ENCODE results near the gene NTF3.
A peak's percentile ranks its signal among the peaks of the same experiment; 100 is the strongest.

NTF3 gene

GRCh38 chr12:5432011-5432400 lies at the start of gene NTF3:
Gene NTF3, plus strand, starts transcription at chr12:5432108. Its CDS starts 217 bp downstream, at chr12:5432325.
- TF ChIP-seq EZH2phosphoT487 (IDR thresholded peaks at IDR 0.05; ENCODE audit: borderline replicate concordance), result no peak
- TF ChIP-seq, protein P1, sequence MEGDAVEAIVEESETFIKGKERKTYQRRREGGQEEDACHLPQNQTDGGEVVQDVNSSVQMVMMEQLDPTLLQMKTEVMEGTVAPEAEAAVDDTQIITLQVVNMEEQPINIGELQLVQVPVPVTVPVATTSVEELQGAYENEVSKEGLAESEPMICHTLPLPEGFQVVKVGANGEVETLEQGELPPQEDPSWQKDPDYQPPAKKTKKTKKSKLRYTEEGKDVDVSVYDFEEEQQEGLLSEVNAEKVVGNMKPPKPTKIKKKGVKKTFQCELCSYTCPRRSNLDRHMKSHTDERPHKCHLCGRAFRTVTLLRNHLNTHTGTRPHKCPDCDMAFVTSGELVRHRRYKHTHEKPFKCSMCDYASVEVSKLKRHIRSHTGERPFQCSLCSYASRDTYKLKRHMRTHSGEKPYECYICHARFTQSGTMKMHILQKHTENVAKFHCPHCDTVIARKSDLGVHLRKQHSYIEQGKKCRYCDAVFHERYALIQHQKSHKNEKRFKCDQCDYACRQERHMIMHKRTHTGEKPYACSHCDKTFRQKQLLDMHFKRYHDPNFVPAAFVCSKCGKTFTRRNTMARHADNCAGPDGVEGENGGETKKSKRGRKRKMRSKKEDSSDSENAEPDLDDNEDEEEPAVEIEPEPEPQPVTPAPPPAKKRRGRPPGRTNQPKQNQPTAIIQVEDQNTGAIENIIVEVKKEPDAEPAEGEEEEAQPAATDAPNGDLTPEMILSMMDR (conservative IDR thresholded peaks at IDR 0.05; ENCODE audit: low read length), result no peak
- no peaks in the 10 kb centered on the region for H4K20me1 ChIP-seq (ENCODE audit: insufficient read depth, low read length, poor library complexity, severe bottlenecking)
- peaks cover 5% of the 10 kb centered on the region for H3K4me1 ChIP-seq (ENCODE audit: insufficient read depth, low read length, poor library complexity, severe bottlenecking)
- H3K9me3 ChIP-seq (ENCODE audit: insufficient read depth, low read depth, low read length), result no peaks in the 10 kb centered on the region
- H3K9me2 ChIP-seq (replicated peaks; ENCODE audit: low read depth, low read length), result no peaks in the 10 kb centered on the region
- no peak within 1 kb of the TSS for H3K9ac ChIP-seq (ENCODE audit: low read depth, low read length, poor library complexity, severe bottlenecking)
- no peak within 1 kb of the TSS for H2AFZ ChIP-seq (ENCODE audit: low read length)
- H3K4me3 ChIP-seq (ENCODE audit: low read length, poor library complexity, severe bottlenecking), result no peak within 1 kb of the TSS
- no peaks in the 10 kb centered on the region for H3F3A ChIP-seq (ENCODE audit: low read depth)
- H3K79me2 ChIP-seq (ENCODE audit: insufficient read depth, low read length), result no peaks in the 10 kb centered on the region
- H3K36me3 ChIP-seq (ENCODE audit: insufficient read depth, low read length), result no peaks in the 10 kb centered on the region
- H3K27me3 ChIP-seq (ENCODE audit: insufficient read depth, low read length, poor library complexity, severe bottlenecking), result no peaks in the 10 kb centered on the region
- H3K4me2 ChIP-seq (ENCODE audit: low read depth, low read length, poor library complexity, severe bottlenecking), result peak within 1 kb of the TSS; percentile 15

GRCh38 chr12:5384015-5384414 lies 47.9 kb upstream of the NTF3 start:
- no peaks in the 10 kb centered on the region for H3K4me1 ChIP-seq (ENCODE audit: insufficient read depth, low read length, poor library complexity, severe bottlenecking)
- H4K20me1 ChIP-seq (ENCODE audit: insufficient read depth, low read length, poor library complexity, severe bottlenecking), result no peaks in the 10 kb centered on the region
- no peak overlapping the region for H3K9ac ChIP-seq (ENCODE audit: low read depth, low read length, poor library complexity, severe bottlenecking)

DNA sequence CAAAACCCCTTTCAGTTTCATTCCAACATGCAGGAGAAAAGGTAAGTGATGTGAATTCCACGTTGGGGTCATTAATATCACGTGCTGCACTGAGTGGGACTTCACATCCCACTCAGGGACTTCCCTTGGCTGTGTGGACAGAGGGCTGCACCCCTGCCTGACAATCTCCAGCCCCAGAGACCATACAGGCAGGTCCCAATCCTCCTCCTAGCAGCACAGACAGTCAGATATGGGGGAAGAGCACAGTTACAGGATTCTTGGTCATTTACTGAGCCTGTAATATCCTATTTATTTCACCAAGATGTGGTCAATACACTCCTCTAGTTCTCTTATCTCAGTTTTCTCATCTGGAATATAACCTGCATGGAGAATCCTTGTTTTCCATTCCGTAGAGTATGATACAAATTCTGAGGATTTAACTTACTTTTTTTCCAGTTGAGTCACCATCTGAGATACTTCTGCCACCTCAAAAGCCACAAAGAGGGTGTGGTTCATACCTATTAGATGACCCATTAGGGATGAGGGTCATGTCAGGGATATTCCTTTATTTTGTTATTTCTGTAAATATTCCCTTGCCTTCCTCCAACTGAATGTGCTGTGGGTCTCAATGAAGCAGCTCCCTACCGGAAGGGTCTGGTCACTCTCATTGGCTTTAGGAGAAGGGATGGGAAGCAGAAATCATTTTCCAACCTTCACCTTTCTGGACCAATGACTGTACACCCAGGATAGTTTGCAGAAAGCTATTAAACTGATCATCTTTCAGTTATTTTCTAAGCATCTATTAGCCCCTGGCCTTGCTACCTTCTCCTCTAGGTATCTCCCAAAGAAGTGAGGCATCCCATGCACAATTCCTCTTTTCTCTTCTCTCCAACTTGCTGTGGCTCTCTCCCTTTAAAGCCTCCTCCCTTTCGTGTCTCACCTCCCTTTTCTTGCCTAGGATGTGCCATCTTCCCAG lies 43.0 kb upstream of the NTF3 start:
- Histone ChIP-seq H3K4me3 (ENCODE audit: low read length, poor library complexity, severe bottlenecking) (no peak overlapping the region), H3K4me2 (ENCODE audit: low read depth, low read length, poor library complexity, severe bottlenecking) (no peak overlapping the region), H3F3A (ENCODE audit: low read depth) (no peaks in the 10 kb centered on the region), H3K27me3 (ENCODE audit: insufficient read depth, low read length, poor library complexity, severe bottlenecking) (no peaks in the 10 kb centered on the region), H3K9me3 (ENCODE audit: insufficient read depth, low read depth, low read length) (no peaks in the 10 kb centered on the region), H2AFZ (ENCODE audit: low read length) (no peak overlapping the region), H4K20me1 (ENCODE audit: insufficient read depth, low read length, poor library complexity, severe bottlenecking) (no peaks in the 10 kb centered on the region), H3K79me2 (ENCODE audit: insufficient read depth, low read length) (no peaks in the 10 kb centered on the region), H3K9me2 (replicated peaks; ENCODE audit: low read depth, low read length) (no peaks in the 10 kb centered on the region), H3K4me1 (ENCODE audit: insufficient read depth, low read length, poor library complexity, severe bottlenecking) (no peaks in the 10 kb centered on the region), H3K36me3 (ENCODE audit: insufficient read depth, low read length) (no peaks in the 10 kb centered on the region), H3K9ac (ENCODE audit: low read depth, low read length, poor library complexity, severe bottlenecking) (no peak overlapping the region)
- no peak for TF ChIP-seq EZH2phosphoT487 (IDR thresholded peaks at IDR 0.05; ENCODE audit: borderline replicate concordance)
- TF ChIP-seq, protein P1 (conservative IDR thresholded peaks at IDR 0.05; ENCODE audit: low read length), result no peak

More at GRCh38 chr12:5384015-5384414, 47.9 kb upstream of the NTF3 start:
- no peaks in the 10 kb centered on the region for H3K36me3 ChIP-seq (ENCODE audit: insufficient read depth, low read length)
- no peaks in the 10 kb centered on the region for H3K79me2 ChIP-seq (ENCODE audit: insufficient read depth, low read length)
- no peak overlapping the region for H3K4me3 ChIP-seq (ENCODE audit: low read length, poor library complexity, severe bottlenecking)
- no peak overlapping the region for H3K4me2 ChIP-seq (ENCODE audit: low read depth, low read length, poor library complexity, severe bottlenecking)
- no peaks in the 10 kb centered on the region for H3F3A ChIP-seq (ENCODE audit: low read depth)
- H3K9me2 ChIP-seq (replicated peaks; ENCODE audit: low read depth, low read length), result no peaks in the 10 kb centered on the region
- TF ChIP-seq, protein P1 (conservative IDR thresholded peaks at IDR 0.05; ENCODE audit: low read length), result no peak
- no peak for TF ChIP-seq EZH2phosphoT487 (IDR thresholded peaks at IDR 0.05; ENCODE audit: borderline replicate concordance)
- no peak overlapping the region for H2AFZ ChIP-seq (ENCODE audit: low read length)
- H3K9me3 ChIP-seq (ENCODE audit: insufficient read depth, low read depth, low read length), result no peaks in the 10 kb centered on the region
- H3K27me3 ChIP-seq (ENCODE audit: insufficient read depth, low read length, poor library complexity, severe bottlenecking), result no peaks in the 10 kb centered on the region

Measured in Loucy (cell line).